Measurements from ENCODE around the gene MRPL28.

Gene MRPL28

DNA sequence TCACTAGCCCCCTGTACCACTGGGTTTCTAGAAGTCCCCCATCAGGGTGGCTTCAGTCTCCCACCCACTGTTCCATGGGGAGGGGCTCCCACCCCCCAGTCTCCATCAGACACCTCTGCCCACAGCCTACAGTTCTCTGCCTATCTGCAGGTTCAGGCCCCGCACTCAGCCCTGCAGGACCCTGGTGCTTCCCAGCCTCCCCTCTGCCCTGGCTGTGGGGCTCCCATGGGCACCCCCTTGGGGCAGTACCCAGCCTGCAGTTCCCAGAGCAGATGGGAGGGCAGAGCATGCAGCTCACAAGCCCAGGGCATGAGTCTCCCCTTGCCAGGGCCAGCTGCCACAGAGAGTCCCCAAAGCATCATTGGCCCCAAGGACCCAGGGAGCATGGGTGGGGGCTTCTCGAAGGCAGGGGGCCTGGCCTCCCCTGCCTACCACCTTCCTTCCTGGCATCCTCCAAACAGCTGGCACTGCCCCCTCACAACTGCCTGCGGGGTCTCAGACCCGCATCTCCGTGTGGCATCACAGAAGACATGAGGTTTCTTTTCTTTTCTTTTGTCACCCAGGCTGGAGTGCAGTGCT is 2.8 kb upstream of the MRPL28 start:
- TF ChIP-seq, protein P1, sequence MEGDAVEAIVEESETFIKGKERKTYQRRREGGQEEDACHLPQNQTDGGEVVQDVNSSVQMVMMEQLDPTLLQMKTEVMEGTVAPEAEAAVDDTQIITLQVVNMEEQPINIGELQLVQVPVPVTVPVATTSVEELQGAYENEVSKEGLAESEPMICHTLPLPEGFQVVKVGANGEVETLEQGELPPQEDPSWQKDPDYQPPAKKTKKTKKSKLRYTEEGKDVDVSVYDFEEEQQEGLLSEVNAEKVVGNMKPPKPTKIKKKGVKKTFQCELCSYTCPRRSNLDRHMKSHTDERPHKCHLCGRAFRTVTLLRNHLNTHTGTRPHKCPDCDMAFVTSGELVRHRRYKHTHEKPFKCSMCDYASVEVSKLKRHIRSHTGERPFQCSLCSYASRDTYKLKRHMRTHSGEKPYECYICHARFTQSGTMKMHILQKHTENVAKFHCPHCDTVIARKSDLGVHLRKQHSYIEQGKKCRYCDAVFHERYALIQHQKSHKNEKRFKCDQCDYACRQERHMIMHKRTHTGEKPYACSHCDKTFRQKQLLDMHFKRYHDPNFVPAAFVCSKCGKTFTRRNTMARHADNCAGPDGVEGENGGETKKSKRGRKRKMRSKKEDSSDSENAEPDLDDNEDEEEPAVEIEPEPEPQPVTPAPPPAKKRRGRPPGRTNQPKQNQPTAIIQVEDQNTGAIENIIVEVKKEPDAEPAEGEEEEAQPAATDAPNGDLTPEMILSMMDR (IDR thresholded peaks at IDR 0.05): no peak

DNA sequence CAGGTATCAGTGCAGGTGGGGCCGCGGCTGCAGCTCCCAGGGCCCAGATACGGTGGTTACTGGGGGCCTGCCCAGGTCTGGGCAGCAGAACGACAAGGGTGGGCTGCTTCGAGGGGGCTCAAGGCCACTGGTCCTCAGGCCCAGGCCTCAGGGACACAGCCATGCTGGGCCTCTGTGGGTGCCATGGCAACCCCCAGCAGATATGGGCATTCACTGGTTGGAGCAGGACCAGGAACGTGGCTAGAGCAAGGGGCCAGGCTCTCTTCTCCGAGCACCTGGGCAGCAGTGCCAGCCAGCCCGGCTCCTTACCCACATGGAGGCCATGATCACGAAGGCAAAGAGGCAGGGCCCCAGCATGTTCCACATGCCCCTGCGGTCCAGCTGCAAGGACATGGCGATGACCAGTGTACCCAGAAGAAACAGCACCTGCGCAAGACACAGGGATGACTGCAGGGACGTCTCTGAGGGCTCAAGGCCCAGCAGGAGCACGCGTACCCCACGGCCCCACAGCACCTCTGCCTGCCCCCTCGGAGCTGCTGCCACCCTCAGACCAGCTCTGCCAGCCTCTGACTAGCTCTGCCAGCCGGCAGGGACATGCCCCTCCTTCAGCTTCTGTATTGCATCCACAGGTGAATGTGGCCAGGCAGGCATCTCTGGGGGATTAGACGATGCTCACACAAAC is 2.1 kb upstream of the MRPL28 start:
- TF ChIP-seq, protein P1 (IDR thresholded peaks at IDR 0.05): no peak

DNA sequence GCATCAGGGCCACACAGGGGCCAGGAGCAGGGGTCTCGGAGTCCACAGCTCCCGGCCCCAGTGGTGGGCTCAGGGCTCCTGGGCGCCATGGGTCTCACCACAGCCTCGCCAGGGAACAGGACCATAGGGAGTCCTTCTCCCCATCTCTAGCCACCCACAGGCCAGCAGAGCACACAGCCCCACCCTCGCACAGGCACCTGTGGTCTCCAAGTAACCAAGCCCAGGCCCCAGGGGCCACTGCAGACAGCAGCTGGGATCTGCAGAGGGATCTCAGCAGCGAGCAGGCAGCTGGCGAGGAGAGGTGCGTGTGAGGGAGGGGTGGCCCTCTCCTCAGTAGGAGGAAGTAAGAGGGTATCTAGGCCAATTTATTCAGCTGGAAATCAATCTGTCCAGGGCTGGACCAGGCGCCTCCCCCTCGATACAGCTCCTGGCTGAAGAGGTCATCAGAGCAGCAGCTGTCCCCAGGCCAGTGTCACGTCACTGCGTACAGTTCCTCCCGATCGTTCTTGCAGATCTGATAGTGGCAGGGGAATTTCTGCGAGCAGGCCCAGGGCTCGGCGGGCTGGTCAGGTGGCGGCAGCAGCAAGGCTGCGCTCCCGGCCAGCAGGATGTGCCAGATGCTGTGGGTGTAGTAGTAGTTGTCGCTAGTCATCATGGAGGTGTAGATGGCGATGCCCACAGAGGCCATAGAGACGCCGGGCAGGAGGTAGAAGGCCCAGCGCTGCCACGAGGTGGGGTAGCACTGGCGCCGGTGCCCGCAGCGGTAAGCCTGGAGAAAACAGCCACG is 1.4 kb upstream of the MRPL28 start:
- TF ChIP-seq, protein P1 (IDR thresholded peaks at IDR 0.05): no peak

DNA sequence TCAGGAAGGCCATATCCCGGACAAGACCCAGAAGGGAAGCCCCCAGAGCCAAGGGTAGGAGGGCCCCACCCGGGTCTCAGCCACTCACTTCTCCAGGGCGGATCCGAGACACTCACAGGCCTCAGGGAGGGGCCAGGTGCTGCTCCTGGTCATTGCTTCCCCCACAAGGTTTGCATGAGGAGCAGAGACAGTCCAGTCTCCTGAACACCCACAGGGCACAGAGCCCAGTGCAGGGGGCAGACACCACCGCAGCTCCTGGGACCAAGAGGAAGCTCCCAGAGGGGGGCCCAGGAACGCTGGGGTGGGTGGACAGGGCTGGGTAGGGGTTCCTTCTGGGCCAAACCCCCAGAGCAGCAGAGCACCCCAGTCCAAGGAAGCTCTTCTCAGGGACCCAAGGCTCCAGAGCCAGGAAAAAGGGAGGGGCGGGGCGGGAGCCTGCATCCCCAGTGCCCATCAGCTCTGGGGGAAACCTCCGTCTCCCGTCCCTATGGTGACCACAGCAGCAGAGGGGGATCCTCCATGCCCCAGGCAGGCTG is 709 bp upstream of the MRPL28 start:
- TF ChIP-seq, protein P1 (IDR thresholded peaks at IDR 0.05): no peak

DNA sequence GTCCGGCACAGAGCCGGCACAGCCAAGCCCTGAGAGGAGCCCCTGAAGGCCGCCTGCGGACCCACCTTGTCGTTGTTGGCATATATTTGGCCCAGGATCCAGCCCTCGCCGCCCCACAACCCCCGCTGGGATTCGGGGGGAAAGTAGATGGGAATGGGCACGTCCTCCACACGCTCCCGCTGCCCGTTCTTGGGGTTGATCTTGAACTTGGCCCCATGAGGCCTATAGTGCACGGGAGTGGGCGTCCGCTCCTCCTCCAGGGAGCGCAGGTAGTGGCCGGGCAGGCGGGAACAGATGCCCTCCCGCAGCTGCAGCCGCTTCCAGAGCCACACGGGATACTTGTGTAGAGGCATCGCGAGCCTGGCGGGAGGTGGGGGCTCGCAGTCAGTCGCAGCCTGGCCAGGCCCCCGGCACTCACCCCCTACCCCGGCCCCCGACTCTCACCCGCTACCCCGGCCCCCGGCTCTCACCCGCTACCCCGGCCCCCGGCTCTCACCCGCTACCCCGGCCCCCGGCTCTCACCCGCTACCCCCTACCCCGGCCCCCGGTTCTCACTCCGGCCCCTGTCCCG is 387 bp downstream of the MRPL28 start:
- TF ChIP-seq, protein P1 (IDR thresholded peaks at IDR 0.05): no peak

DNA sequence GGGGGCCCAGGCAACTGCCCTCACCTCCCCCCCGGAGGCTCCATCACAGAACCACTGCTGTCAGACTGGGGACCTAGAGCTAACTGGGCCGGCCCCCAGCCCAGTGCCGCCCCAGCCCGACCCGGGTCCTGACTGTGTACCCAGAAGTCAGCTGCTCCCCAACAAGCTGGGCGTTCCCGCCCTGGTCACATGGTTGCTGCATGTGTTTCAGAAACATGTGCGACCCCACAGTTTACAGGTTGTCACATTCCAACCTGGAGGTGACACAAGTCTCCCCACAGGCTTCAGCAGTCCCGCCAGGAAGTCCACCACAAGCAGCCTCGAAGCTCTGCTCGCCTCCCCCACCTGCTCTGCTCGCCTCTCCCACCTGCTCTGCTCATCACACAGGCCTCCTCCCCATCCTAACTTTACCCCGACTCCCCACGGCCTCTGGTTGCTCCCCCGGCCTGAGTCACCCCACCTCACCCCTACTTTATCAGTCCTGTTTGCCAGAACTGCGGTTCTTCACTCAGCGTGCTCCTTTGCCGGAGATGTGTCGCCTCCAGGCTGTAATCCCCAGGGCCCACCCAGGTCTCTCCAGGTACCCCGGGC is 968 bp downstream of the MRPL28 start:
- TF ChIP-seq, protein P1 (IDR thresholded peaks at IDR 0.05): no peak

Data from LNCAP (cell line).